Fibroblast of mammary gland (primary cell): ENCODE data around the gene ATP5F1E.
A peak's percentile ranks its signal among the peaks of the same experiment; 100 is the strongest.

ENCODE experiments used
- DNase-seq: peaks from one replicate; pipeline ENCODE4 v3.0.0-alpha.2; 2010; ENCODE audit warnings: low read depth
- H3K4me3 ChIP-seq: 2 replicates; pipeline ENCODE4 v1.5.1; 2011; ENCODE audit warnings: low read depth, mild to moderate bottlenecking, low read length, moderate library complexity; ENCODE audit not compliant: control insufficient read depth
- CTCF ChIP-seq: conservative IDR thresholded peaks from 2 replicates; pipeline ENCODE4 v1.5.1; 2011; ENCODE audit warnings: low read depth, low read length, inconsistent platforms; ENCODE audit not compliant: control insufficient read depth, insufficient read depth

The ATP5F1E gene

GRCh38 chr20:59007665-59008511 is 24.2 kb downstream of the ATP5F1E start:
- TF ChIP-seq CTCF = no peak
- no peak for DNase-seq
- H3K4me3 ChIP-seq = no peak overlapping the region

- no peak for TF ChIP-seq CTCF
- peak within 1 kb of the TSS; percentile 69 for H3K4me3 ChIP-seq
- DNase-seq = peak; percentile 14
Observed at GRCh38 chr20:59006864-59007664, 25.1 kb downstream of the ATP5F1E start, which contains the start of gene CTSZ. TSS of gene CTSZ (minus strand) at chr20:59007254. CDS start at chr20:59007128, 126 bp downstream.

- peak overlapping the region; percentile 69 for H3K4me3 ChIP-seq
- DNase-seq = peak; percentile 35
- TF ChIP-seq CTCF = no peak
Observed at GRCh38 chr20:59006167-59006863, 25.8 kb downstream of the ATP5F1E start.

GRCh38 chr20:59005523-59006166 is 26.5 kb downstream of the ATP5F1E start:
- TF ChIP-seq CTCF = no peak
- peak overlapping the region; percentile 69 for H3K4me3 ChIP-seq
- no peak for DNase-seq

GRCh38 chr20:59004763-59005522 is 27.2 kb downstream of the ATP5F1E start:
- peak overlapping the region; percentile 4 for H3K4me3 ChIP-seq
- no peak for TF ChIP-seq CTCF
- no peak for DNase-seq
